ENCODE measurements around the gene DEFB131B.
"Not testable (repeated sequence)": the region's sequence is repeated elsewhere in the genome, so short reads cannot be mapped to it uniquely, and the experiment has no call there.

DEFB131B gene

GRCh38 chr11:71878059-71878458 is at the start of gene DEFB131B:
Gene DEFB131B (plus strand): TSS chr11:71878453. CDS start chr11:71878453, 0 bp downstream.
- DNase-seq: not testable (repeated sequence)

- not testable (repeated sequence) for DNase-seq
Observed at GRCh38 chr11:71829247-71829646, 49.0 kb upstream of the DEFB131B start.

- DNase-seq: not testable (repeated sequence)
Observed at GRCh38 chr11:71829686-71830085, 48.6 kb upstream of the DEFB131B start.

DNA sequence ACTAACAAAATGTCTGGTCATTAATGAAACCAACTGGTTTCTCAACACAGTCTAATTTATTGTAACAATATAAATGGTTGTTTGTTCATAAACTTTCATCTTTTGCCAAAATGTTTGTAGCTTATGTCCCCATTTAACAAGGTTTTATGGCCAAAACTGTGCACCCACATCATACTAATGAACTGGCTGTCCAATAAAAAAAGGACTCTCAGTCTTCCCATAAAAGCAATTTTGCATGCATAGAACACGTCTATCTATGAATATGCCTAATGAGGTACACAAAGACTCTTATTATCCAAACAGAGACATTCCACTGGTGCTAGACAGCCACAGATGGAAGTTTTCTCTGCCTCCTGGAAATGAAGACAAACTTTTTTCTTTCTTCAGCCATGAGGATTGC is 45.4 kb upstream of the DEFB131B start, which contains the start of gene DEFB108B:
DEFB108B (plus strand) TSS at position 390 of the 400 bp plus-strand sequence; CDS start at position 390, 0 bp downstream.
- not testable (repeated sequence) for DNase-seq

GRCh38 chr11:71842720-71843119 is 35.5 kb upstream of the DEFB131B start:
- DNase-seq: not testable (repeated sequence)

DNA sequence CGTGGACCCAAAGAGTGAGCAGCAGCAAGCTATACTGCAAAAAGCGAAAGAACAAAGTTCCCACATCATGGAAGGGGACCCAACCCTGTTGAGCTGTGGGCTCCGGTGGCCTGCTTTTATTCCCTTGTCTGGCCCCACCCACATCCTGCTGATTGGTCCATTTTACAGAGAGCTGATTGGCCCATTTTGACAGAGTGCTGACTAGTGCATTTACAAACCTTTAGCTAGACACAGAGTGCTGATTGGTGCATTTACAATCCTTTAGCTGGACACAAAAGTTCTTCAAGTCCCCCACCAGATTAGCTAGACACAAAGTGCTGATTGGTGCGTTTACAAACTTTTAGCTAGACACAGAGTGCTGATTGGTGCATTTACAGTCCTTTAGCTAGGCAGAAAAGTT is 34.9 kb upstream of the DEFB131B start:
- DNase-seq: not testable (repeated sequence)

GRCh38 chr11:71843858-71844257 is 34.4 kb upstream of the DEFB131B start:
- no peak for DNase-seq

DNA sequence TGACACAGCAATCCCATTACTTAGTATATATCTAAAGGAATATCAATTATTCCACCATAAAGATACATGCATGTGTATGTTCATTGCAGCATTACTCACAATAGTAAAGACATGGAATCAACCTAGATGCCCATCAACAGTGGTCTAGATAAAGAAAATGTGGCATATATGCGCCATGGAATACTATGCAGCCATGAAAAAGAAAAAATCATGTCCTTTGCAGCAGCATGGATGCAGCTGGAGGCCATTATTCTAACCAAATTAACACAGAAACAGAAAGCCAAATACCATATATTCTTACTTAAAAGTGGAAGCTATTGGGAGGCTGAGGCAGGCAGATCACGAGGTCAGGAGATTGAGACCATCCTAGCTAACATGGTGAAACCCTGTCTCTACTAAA is 24.4 kb upstream of the DEFB131B start:
- DNase-seq: not testable (repeated sequence)

DNA sequence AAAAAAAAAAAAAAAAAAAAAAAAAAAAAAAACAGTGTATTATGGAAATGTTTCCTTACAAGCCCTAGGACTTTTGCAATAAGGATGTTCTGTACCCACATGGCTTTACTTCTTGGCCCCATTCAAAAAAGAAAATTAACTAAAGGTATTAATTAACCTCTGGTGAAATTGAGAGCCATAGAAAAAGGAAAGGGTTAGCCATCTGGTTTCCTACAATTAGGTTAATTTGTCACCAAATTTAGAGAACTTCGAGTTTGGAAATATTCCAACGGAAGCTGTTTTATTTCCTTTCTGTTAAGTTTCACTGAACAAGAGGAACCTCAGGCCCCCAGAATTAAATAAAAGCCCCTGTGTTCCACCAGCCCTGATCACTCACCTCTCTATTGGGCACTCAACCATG is 22.4 kb upstream of the DEFB131B start:
- DNase-seq: peak; percentile 6

DNA sequence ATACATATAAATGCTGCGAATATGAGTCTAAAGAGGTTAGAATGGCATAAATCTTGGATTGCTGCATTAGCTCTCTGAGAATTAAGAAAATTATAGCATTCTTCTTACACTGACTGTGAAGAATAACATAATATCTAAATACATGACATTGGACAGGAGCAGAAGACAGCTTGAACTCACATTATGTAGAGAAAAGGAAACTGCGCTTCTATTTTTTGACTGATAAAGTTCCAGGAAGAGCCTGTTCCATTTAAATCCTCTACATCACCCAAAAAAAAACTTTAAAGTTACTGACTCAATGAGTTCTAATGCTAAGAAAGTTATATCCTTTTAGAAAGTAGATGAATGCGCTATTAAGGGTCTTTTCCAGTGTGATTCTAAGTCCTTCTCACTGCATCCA is 17.4 kb upstream of the DEFB131B start:
- peak; percentile 6 for DNase-seq

DNA sequence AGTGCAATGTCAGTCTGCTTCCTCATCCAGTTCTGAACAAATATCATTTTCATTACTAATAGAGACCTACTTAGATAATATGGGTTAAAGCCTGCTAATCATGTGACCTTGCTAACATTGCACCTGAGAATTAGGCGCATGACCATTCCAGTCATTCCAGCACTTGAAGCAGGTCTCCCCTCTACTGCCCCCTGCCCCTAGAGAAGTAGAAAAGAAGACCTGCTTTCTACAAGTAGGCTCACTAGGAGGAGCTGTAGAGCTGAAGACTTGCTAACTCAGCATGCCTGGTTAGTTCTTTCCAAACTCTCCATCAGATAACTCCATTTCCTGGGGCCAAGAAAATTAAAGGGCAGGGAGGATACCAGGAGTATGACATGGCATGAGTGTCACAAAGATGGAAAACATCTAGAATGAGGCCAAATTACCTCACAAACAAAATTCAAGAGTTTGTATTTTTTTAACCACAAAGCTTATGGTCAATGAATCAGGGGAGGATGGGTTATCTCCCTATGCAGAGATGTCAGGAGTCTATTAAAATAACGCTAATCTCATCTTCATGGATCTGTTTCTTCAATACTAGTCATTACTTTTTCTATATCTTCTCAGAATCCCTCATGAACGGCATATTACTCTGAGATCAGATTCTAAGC is 14.2 kb upstream of the DEFB131B start:
- DNase-seq: peak; percentile 77

- DNase-seq: not testable (repeated sequence)
Observed at GRCh38 chr11:71867209-71867608, 11.0 kb upstream of the DEFB131B start.

- DNase-seq: not testable (repeated sequence)
Observed at GRCh38 chr11:71869931-71870330, 8.3 kb upstream of the DEFB131B start.

DNA sequence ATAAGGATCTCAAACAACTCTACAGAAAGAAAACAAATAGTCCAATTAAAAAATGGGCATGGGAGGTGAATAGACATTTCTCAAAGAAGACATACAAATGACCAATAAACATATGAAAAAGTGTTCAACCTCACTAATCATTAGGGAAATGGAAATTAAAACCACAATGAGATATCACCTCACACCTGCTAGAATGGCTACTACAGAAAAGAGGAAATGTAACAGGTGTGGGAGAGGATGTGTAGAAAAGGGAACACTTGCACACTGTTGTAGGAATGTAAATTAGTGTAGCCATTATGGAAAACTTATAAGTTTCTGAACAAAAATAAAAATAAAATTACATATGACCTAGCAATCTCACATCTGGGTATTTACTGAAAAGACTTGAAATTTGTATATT is 7.6 kb upstream of the DEFB131B start:
- not testable (repeated sequence) for DNase-seq

- DNase-seq: not testable (repeated sequence)
Observed at GRCh38 chr11:71876262-71876661, 2.0 kb upstream of the DEFB131B start.

GRCh38 chr11:71885806-71886205 is 7.6 kb downstream of the DEFB131B start:
- not testable (repeated sequence) for DNase-seq

- DNase-seq: not testable (repeated sequence)
Observed at GRCh38 chr11:71888335-71889010, 10.2 kb downstream of the DEFB131B start.

DNA sequence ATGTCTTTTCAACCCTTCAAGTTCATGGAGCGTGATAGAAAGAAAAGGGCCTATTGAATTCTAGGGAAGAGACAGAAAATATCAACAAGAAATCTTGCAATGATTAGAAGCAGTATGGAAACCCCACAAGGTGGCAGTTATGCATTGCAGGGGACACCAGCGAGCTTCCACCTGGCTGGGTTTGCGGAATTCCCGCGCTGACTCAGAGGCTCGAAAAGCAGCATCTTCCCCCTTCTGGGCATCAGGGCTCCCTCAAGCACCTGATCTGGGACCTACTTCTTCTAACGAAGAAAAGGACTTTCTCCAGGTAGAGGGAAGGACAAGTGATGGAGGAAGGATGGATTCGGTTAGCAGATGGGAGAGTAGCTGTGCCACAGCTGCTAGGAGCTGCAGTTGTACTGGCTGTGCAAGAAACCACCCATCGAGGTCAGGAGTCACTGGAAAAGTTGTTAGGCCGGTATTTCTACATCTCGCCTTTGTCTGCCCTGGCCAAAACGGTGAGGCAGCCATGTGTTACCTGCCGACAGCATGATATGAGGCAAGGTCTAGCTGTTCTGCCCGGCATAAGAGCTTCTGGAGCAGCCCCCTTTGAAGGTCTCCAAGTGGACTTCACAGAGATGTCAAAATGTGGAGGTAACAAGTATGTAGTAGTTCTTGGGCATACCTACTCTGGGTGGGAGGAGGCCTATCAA is 11.1 kb downstream of the DEFB131B start:
- DNase-seq: not testable (repeated sequence)

GRCh38 chr11:71895961-71896360 is 17.7 kb downstream of the DEFB131B start:
- no peak for DNase-seq

DNA sequence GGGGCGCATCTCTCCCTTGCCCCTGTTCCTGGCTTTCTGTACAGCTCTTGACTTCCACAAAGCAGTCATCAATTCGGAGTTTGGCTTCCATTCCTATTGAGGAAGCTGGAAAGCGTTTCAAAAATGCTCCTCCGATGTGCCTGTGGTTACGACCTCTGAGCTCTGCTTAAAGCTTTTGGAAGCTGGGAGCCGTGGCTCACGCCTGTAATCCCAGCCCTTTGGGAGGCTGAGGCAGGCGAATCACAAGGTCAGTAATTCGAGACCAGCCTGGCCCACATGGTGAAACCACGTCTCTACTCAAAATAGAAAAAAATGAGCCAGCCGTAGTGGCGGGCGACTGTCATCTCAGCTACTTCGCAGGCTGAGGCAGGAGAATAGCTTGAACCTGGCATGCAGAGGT is 22.9 kb downstream of the DEFB131B start:
- not testable (repeated sequence) for DNase-seq

- DNase-seq: no peak
Observed at GRCh38 chr11:71908218-71908617, 30.0 kb downstream of the DEFB131B start.

DNA sequence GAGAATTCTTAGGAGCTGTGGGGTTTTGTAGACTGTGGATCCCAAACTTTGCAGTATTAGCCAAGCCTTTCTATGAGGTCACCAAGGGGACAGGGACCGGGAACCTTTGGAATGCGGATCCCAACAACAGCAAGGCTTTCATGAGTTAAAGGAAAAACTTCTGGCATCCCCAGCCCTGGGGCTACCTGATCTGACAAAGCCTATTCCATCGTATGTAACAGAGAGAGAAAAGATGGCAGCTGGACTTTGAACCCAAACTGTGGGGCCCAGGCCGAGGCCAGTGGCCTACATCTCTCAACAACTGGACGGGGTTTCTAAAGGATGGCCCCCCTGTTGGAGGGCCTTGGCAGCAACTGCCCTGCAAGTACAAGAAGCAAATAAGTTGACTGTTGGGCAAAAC is 32.5 kb downstream of the DEFB131B start:
- DNase-seq: not testable (repeated sequence)

DNA sequence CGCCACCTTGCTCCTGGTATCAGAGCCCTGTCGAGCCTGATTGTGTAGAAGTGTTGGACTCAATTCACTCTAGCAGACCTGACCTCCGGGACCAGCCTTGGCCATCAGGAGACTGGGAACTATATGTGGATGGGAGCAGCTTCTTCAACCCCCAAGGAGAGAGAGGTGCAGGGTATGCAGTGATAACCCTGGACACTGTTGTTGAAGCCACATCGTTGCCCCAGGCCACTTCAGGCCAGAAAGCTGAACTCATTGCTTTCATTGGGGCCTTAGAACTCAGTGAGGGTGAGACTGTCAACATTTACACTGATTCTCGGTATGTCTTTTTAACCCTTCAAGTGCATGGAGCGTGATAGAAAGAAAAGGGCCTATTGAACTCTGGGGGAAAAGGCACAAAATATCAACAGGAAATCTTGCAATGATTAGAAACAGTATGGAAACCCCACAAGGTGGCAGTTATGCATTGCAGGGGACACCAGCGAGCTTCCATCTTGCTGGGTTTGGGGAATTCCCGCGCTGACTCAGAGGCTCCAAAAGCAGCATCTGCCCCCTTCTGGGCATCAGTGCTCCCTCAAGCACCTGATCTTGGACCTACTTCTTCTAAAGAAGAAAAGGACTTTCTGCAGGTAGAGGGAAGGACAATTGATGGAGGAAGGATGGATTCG is 33.2 kb downstream of the DEFB131B start:
- not testable (repeated sequence) for DNase-seq

Measured in hematopoietic multipotent progenitor cell treated with erythropoietin and hydrocortisone succinate and interleukin-3 and kit ligand, for 8 days (in vitro differentiated cells).